ENCODE results near the gene KCNJ10.

Gene KCNJ10

GRCh38 chr1:160031365-160032164 lies 38.4 kb downstream of the KCNJ10 start, which contains the start of gene PIGM (continued):
- TF ChIP-seq ZNF37A (tag by site-specific recombination; IDR thresholded peaks at IDR 0.05) (no peak), ZNF157 (tag by site-specific recombination; IDR thresholded peaks at IDR 0.05) (no peak), GLIS1 (tag by site-specific recombination; IDR thresholded peaks at IDR 0.05) (peak; percentile 96), ZNF707 (tag by site-specific recombination; IDR thresholded peaks at IDR 0.05) (no peak), ZBTB6 (tag by site-specific recombination; IDR thresholded peaks at IDR 0.05) (no peak), PBX3 (CRISPR knock-in tag; IDR thresholded peaks at IDR 0.05) (no peak), ZNF580 (tag by site-specific recombination; IDR thresholded peaks at IDR 0.05) (peak; percentile 48; the same call in 1 of the 2 replicates), TCF7L2 (IDR thresholded peaks at IDR 0.05; ENCODE audit: borderline replicate concordance, low read depth, low read length) (0 out of 2 replicates have a peak, but pooled peaks have one; percentile 13), ZBTB49 (tag by site-specific recombination; IDR thresholded peaks at IDR 0.05; ENCODE audit: low read depth) (no peak), ZNF704 (tag by site-specific recombination; IDR thresholded peaks at IDR 0.05) (no peak), KLF10 (tag by site-specific recombination; IDR thresholded peaks at IDR 0.05) (peak; percentile 59), ZNF423 (tag by site-specific recombination; IDR thresholded peaks at IDR 0.05) (no peak), PATZ1 (tag by site-specific recombination; IDR thresholded peaks at IDR 0.05) (peak; percentile 78), ZNF623 (tag by site-specific recombination; IDR thresholded peaks at IDR 0.05) (no peak), ZNF223 (tag by site-specific recombination; IDR thresholded peaks at IDR 0.05) (no peak), ZBTB1 (tag by site-specific recombination; IDR thresholded peaks at IDR 0.05) (no peak), YY2 (tag by site-specific recombination; IDR thresholded peaks at IDR 0.05) (peak; percentile 43; the same call in 1 of the 2 replicates), ZBTB8A (tag by site-specific recombination; IDR thresholded peaks at IDR 0.05) (peak; percentile 74), ZNF843 (tag by site-specific recombination; IDR thresholded peaks at IDR 0.05) (no peak; the same call in 1 of the 2 replicates), ZNF341 (tag by site-specific recombination; IDR thresholded peaks at IDR 0.05; ENCODE audit: low read depth) (peak; percentile 78), KLF9 (tag by site-specific recombination; IDR thresholded peaks at IDR 0.05; ENCODE audit: low read depth) (peak; percentile 77), MEIS1 (CRISPR knock-in tag; IDR thresholded peaks at IDR 0.05; ENCODE audit: borderline replicate concordance) (no peak), ZNF221 (tag by site-specific recombination; IDR thresholded peaks at IDR 0.05; ENCODE audit: borderline replicate concordance) (no peak), KLF16 (tag by site-specific recombination; IDR thresholded peaks at IDR 0.05) (peak; percentile 63; the same call in 1 of the 2 replicates), ZBTB26 (tag by site-specific recombination; optimal IDR thresholded peaks at IDR 0.05) (peak; percentile 47), ZNF350 (tag by site-specific recombination; IDR thresholded peaks at IDR 0.05) (no peak), ZBTB21 (tag by site-specific recombination; IDR thresholded peaks at IDR 0.05) (no peak), ZNF837 (tag by site-specific recombination; IDR thresholded peaks at IDR 0.05) (no peak), BCL6B (tag by site-specific recombination; IDR thresholded peaks at IDR 0.05) (no peak), ZFP69B (tag by site-specific recombination; IDR thresholded peaks at IDR 0.05) (no peak)
